Activated CD8-positive, alpha-beta memory T cell treated with anti-CD3 and anti-CD28 coated beads for 1 hour (primary cell): ENCODE measurements around the gene IBA57.

ENCODE experiments used
- DNase-seq, 2 donors: peaks; one replicate each; pipeline ENCODE4 v3.0.0-alpha.2; 2020; ENCODE audit warnings: low read depth in 1 of 2; ENCODE audit errors: extremely low read depth in 1 of 2

The IBA57 gene

DNA sequence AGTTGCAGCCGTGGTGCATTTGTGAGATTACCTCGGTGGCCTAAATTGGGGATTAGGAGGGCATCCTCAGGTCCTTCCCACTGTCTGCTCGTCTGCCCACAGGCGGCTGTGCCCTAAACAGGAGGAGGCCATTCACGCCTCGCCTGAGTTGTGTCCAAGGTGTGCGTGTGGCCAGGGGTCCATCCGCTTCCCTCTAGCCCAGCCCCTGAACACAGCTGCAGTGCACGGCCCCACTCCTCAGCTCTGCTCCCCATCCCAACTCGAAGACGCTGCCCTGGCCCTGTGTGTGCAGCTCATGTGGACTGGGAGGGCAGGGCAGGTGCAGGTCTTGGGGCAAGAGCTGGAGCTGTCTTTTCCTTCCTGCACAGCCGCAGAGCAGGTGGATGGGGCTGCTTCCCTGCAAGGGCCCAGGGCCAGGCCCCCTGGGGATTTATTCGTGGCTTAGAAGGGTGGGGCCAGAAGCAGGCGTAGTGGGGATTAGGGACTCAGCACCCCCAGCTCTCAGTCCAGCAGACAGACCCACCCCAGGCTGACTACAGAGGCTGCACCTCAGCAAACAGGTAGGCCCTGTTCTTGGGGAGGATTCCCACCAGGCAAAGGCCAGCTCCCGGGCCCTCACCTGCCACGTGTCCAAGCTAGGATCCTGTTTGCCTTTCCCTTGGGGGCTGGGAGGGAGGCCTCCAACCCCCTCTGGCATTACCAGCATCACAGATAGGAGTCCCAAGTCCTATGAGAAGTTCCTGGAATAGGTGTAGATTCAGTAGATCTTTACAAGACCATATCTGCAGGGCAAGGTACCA, 21.2 kb upstream of the IBA57 start:
- no peak for DNase-seq

DNA sequence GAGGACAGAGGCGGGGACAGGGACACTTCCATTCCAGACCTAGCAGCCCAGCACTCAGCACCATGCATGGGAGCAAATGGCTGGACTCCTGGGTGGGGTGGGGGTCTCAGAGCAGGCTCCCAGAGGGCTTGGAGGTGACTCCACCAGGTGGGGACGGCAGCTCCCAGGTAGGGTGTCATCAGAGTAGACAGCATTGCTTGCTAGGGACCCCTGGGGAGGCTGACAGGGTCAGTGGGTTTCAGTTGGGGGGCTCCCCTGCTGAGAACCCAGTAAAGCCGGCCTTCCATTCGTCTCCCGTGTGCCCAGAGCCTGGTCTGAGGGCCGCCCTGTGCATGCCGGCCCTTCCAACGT, 20.6 kb upstream of the IBA57 start:
- DNase-seq, result no peak

DNA sequence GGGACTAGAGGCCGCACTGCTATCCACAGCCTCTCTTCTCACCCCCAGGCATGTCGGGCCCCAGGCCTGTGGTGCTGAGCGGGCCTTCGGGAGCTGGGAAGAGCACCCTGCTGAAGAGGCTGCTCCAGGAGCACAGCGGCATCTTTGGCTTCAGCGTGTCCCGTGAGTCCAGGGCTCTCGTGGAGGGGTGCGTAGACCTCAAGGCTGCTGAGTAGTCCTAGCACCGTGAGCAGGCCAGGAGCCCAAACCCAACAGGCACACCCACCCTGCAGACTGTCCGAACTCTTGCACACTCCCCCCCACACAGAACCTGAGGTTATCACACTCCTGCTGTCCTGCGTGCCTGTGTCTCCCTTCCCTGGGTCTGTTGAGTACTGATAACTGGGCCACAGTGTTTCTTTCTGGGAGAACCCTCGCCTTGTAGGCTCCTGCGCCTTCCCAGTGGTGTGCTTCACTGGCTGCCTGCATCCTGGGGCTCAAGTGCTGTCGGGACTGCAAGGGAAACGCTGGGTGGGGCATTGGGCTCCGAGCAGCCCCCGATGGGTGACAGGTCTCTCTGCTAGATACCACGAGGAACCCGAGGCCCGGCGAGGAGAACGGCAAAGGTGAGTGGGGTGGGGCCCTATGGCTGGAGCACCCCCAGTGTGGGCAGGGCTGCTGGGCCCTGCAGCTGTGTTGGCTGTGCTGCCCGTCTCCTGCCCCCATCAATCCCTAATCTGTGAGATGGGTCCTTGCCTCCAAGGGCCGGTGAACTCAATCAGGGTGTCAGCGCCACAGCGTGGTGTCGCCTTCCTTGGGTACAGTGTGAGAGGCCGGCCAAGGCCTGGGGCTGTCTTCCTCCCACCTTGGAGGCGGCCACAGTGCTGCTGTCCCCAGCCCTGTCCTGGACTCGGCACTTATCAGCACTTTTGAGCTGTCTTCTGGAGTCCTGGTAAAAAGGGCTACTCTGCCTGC, 19.9 kb upstream of the IBA57 start:
- DNase-seq, result no peak

DNA sequence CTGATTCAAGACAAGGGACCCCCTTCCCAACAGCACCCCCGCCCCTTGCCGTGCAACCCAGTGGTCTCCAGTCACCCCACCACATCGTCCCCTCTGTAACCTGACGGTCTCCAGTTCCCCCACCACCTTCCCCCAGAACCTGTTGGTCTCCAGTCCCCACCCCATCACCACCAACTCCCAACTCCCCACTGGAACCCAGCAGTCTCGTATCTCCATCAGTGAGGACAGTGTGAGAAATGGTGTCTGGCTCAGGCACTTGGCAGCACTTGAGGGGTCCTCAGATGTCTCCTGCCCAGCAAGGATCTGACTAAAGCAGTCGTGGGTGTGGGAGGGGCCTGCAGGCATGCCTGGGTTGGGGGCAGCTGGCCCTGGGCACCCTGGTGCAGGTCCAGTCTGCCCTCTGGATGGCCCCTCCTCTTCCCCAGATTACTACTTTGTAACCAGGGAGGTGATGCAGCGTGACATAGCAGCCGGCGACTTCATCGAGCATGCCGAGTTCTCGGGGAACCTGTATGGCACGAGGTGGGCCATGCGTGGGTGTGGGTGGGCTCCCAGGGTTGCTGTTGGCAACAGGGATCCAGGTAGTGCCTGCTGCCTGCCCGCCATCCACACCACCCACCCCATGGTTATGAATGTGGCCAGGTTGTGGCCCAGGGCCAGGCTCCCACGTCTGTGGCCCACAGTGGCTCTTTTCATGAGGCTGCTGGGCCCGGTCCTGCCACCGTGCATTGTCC, 19.0 kb upstream of the IBA57 start:
- DNase-seq, result no peak

DNA sequence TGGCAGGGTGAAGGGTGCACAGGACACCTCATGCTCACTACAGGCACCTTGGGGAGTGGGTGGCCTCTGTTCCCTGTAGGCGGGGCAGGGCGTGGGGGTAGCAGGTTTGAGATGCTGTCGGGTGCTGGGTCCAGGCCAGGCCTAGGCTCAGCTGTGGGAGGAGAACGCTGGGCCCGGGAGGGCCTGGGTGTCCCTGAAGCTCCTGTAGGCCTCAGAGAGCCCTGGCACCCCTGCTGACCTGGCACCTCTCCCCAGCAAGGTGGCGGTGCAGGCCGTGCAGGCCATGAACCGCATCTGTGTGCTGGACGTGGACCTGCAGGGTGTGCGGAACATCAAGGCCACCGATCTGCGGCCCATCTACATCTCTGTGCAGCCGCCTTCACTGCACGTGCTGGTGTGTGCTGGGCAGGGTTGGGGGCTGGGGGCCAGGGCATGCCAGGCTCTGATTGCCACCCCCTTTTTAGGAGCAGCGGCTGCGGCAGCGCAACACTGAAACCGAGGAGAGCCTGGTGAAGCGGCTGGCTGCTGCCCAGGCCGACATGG, 18.4 kb upstream of the IBA57 start:
- no peak for DNase-seq

DNA sequence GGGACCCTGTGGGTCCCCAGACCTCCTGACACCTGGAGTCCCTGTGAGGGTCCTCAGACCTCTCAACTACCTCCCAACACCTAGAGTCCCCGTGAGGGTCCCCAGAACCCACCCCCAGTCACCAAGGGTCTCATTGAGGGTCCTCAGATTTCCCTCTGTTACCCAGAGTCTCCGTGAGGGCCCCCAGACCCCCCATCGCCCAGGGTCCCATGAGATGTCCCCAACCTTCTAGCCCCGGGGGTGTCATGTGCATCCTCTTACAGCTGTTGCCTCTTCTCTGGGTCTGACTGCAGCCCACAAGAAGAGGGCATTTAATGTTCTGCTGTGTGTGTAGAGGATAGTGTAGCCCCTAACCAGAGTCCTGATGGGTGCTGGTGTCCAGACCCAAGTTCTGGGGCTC, 17.8 kb upstream of the IBA57 start:
- DNase-seq, result no peak

DNA sequence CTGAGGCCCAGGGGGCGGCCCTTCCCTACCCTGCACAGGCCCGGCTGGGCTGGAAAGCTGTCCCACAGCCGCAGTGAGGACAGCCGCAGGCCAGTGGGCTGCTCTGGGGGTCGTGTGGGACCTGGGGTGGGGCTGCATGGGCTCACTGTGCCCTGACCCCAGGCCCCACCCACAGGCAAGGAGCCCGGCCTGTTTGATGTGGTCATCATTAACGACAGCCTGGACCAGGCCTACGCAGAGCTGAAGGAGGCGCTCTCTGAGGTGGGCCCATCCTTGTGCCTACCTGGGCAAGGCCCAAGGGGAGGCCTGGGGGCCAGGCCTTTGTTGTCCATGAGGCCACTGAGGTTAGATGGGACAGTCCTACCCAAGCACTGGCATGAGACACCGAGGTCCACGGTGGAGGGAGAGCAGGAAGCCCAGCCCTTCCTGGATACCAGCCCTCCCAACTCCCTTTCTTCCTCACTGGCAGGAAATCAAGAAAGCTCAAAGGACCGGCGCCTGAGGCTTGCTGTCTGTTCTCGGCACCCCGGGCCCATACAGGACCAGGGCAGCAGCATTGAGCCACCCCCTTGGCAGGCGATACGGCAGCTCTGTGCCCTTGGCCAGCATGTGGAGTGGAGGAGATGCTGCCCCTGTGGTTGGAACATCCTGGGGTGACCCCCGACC, 17.3 kb upstream of the IBA57 start:
- DNase-seq, result no peak

DNA sequence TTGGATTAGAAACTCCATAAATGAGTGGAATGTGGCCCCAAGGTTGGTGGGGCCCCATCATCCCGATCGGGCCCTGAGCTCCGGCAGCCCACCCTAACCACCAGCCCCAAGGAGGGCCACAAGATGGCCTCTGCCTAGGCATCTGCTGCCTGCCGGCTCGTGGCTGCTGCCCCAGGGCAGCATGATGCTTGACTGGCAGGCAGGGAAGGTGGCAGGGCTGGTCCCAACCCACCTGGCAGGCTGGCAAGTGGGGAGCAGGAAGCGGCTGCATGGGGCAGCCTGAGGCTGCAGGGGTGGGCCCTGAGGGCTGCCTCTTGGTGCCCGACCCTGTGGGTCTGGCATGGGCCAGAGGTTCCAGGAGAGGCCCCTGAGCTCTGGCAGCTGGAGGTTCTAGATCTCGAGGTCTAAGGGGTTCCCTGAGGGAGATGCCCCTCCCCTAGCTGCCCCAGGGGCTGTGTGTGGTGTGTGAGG, 16.6 kb upstream of the IBA57 start:
- no peak for DNase-seq

DNA sequence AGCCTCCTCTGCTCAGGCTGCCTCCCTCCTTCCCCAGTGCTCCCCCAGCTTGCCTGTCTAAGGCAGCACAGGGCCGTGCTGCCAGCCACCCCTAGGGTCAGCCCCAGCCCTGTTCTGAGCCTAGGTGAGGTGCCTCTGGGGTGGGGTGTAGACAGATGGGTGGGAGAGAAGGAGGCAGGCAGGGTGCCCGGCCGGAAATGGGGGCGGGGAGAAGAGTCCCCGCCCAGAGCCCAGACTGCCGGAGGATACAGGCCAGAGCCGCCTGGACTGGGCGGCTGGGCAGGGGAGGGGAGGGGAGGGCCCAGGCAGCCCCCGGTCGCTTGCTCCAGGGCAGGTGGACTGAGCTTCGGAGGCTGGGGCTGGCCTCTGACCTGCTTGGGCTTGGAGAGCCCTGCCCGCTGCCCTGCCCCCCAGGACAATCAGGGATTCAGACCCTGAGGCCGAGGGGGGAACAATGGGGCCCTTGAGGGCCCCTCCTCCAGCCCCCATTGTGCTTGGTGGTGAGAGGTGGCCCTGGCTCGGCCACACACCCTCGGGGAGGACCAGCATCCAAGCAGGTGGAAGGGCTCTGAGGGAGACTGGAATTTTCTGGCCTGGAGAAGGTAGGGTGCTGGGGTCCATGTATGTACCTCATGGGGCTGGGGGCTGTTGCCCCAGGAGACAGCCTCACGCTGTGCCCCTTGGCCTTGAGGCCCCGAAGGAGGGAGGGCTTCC, 16.0 kb upstream of the IBA57 start, which contains the start of gene GJC2:
GJC2 (plus strand) TSS at position 525 of the 714 bp plus-strand sequence. CDS start 7,829 bp downstream, outside the sequence.
- DNase-seq, result no peak

DNA sequence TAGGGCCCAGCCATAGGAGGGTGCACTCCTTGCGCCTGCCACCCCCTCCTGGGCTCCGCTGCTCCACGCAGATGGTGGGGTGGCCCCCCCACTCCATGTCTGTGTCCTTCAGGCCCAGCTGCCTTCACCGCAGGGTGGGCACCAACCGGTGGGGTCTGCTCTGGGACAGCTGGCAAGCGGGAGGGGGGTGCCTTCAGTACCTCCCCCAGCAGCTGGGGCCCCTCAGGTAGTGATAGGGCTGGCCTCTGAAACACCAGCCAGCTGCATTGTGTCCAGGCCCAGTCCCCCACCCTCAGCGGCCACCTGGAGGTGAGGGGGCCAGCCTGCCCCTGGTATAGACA, 15.5 kb upstream of the IBA57 start:
- DNase-seq, result no peak

DNA sequence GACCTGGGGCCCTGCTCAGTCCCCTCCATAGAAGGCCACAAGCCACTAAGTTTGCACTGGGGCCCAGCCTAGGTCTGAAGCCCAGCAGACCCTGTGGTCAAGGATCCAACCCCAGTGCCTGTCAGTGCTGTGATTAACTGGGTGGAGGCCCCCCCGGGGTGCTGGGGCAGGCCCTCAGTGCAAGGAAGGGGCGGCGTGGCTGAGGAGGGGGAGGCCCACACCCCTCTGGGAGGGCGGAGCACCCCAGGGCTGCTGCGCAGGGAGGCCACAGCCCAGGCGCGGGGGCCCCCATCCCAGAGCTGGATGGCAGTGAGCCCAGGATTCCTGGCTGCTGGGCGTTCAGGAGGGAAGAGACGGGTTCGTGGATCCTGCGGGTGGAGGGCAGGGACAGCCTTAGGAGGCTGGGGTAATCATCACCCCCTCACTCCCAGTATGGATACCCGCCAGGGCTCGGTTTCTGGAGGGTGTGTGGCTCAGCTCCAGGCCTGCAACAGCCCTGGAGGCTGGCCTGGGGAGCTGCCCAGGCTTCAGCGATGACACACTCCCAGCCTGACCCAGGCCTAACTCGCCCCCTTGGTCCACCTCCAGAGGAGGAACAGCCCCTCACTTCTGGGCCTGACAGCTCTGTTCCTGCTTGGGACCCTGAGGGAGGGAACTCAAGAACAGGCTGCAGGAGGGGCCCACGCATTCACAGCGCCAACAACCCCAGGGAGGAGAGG, 15.0 kb upstream of the IBA57 start:
- no peak for DNase-seq

DNA sequence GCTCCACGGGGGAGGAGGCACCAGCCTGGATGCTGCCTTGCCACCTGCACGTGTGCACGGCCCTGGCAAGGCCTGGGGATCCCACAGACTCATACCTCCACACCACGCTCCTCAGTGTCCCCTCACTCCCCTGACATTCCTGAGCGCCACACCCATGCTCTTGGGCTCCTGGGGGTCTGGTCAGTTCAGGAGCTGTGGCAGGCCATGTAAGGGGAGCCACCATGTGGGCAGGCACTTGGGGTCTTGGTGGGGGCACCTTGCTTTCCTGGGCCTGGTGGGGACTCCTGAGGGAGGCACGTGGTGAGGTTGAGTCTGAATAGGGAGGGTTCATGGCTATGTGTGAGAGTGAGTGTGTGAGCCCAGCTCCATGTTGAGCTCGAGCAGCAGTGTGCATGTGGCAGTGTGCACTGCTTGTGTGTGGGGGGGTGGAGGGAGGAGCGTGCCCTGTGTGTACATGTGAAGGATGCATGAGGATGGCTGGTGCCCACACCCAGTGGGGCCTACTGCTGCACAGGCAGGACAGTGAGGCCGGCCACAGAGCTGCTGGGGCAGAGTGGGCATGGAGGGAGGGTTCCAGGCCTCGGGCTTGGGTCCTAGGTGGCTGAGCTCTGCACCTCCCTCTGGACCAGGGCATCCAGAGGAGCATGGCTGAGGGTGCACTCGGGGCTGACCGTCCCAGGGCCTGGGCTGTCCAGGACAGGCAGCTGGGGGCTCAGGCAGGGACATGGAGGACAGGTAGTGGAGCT, 14.3 kb upstream of the IBA57 start:
- no peak for DNase-seq

DNA sequence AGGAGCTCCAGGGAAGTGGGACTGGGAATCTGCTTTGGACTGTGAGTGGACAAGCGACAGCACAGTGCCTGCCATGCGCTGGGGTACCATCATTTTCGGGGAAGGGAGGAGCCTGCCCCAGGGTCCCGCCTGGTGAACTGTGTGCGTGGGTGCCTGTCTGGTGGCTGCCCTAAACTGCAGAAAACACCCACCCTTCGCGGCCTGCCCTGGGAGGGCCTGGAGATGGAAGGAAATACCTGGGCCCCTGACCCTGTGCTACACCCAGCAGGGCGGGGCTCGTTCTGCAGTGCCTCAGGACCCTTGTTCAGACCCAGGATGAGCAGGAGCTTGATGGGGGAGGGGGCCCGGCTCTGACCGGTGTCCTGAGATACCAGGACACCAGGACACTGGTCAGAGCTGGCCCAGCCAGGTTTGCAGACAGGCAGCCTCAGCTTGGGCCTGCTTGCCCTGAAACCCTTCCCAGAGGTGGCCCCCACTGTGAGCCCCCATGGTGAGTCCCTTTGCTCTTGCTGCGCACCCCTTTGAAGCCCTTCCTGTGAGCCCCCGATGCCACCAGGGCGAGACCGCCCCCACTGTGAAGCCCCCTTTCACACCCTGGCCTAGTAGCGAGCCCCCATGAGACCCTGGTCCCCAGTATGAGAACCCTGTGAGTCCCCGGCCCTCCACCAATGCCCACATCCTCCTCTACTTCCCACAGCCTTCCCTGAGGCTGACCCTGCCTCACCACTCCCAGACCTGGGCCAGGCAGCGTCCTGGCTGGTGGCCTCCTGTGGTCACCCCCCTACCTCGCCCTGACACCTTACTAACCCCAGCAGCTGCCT, 13.3 kb upstream of the IBA57 start:
- DNase-seq, result no peak

DNA sequence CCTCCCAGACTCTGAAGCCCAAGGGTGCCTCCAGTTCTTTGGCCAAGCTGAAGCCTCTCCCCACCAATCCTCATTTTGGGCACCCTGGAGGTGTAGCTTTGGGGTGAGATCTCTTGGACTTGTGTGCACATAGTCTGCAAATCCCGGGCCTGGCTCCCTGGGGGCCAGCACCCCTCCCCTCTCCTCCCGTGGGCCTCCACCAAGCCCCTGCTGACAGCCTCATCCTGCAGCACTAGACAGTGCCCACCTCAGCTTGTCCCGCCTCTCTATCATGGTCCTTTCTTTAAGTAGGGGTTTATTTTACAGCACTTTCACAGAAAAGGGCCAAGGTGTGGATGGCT, 12.7 kb upstream of the IBA57 start:
- DNase-seq, result no peak

DNA sequence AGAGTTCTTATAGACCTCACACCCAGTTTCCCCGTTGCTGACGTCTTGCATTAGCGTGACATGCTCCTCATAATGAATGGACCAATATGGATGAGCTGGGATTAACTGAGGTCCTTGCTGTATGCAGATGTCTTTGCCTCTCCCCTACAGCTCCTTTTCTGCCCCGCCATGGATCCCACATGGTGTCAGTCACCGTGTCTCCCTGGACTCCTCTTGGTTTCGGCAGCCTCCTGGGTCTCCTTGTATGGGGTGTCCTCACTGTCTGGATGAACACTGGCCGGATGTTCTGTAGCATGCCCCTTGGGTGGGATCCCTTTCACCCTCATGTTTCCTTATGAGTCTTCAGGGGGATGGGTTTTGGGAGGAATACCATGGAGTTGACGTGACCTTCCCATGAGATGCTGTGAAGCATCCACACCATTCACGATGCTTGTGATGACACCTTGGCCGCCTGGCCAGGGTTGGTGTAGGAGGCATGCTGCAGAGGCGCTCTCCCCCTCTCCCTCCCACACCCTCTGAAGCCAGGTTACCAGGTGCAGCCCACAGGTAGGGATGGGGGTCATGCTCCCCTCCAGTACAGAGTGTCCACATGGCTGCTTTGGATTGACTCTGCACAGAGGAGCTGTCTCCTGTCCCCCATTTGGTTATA, 11.5 kb upstream of the IBA57 start:
- no peak for DNase-seq

DNA sequence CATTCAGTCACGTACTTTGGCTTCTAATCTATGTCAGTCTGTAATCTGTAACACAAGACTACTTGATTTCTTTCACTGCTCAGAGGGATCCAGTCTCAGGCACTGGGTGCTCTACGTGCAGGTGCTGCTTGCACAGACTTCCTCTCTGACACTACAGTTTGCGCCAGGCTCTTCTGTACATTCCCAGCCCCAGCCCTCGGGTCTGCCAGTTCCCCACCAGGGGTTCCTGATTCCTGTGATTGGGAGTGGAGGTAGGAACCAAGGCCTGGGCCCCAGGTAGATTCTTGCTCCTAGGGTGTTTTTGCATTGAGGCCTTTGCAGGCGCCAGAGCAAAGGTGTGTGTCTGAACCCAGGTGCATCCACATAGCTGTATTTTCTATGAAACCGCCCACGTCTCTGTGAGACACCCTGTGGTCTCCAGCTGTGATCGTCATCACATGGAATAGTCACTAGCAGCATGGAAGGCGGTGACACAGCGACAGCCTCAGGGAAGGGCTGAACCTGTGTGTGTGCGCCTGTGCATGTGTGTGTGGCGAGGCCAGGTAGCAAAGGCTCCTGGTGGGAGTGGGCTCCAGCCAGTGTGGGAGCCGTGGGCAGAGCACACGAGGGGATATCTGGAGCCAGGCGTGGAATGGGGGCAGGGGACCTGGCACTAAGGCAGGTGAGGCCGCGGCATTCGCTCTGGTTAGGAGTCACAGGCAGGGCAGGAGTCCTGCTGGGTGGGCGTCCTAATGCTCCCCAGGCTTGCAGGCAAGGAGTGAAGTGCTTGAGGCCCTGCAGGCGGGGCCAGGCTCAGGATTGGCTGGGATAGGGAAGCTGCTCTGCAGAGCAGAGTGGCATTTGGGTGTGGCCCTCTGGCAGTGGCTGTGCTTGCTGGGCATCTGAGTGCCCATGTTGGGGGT, 10.7 kb upstream of the IBA57 start:
- no peak for DNase-seq
